Stimulated activated naive CD4-positive, alpha-beta T cell (primary cell): Measurements from ENCODE around the gene ZEB2.

ENCODE experiments used
- DNase-seq, 6 experiments: peaks; one replicate each; lab custom pipeline; 2025; lab: John Stamatoyannopoulos, UW

The ZEB2 gene

GRCh38 chr2:144495227-144496091 lies 24.5 kb downstream of the ZEB2 start:
- DNase-seq: no peak

- no peak for DNase-seq
Observed at GRCh38 chr2:144493027-144493809, 26.7 kb downstream of the ZEB2 start.

GRCh38 chr2:144490857-144491256 lies 29.1 kb downstream of the ZEB2 start:
- DNase-seq: no peak

- DNase-seq: no peak
Observed at GRCh38 chr2:144490017-144490416, 29.9 kb downstream of the ZEB2 start.

- no peak for DNase-seq
Observed at GRCh38 chr2:144489315-144489916, 30.5 kb downstream of the ZEB2 start.

GRCh38 chr2:144484201-144484948 lies 35.5 kb downstream of the ZEB2 start:
- no peak for DNase-seq

GRCh38 chr2:144481666-144482065 lies 38.3 kb downstream of the ZEB2 start:
- DNase-seq: no peak

- DNase-seq: no peak
Observed at GRCh38 chr2:144481109-144481508, 38.8 kb downstream of the ZEB2 start.

GRCh38 chr2:144480285-144480684 lies 39.6 kb downstream of the ZEB2 start:
- DNase-seq: no peak

- no peak for DNase-seq
Observed at GRCh38 chr2:144479659-144480058, 40.3 kb downstream of the ZEB2 start.

- no peak for DNase-seq
Observed at GRCh38 chr2:144479138-144479537, 40.8 kb downstream of the ZEB2 start.

GRCh38 chr2:144477957-144478311 lies 42.0 kb downstream of the ZEB2 start:
- no peak for DNase-seq

- DNase-seq: no peak
Observed at GRCh38 chr2:144477281-144477956, 42.5 kb downstream of the ZEB2 start.

- DNase-seq: no peak
Observed at GRCh38 chr2:144476682-144477081, 43.2 kb downstream of the ZEB2 start.

GRCh38 chr2:144475569-144476275 lies 44.2 kb downstream of the ZEB2 start:
- no peak for DNase-seq

GRCh38 chr2:144475044-144475443 lies 44.9 kb downstream of the ZEB2 start:
- DNase-seq: no peak

GRCh38 chr2:144474017-144474416 lies 45.9 kb downstream of the ZEB2 start:
- no peak for DNase-seq

- DNase-seq: no peak
Observed at GRCh38 chr2:144472911-144473310, 47.0 kb downstream of the ZEB2 start.

- no peak for DNase-seq
Observed at GRCh38 chr2:144472046-144472412, 47.9 kb downstream of the ZEB2 start.

- no peak for DNase-seq
Observed at GRCh38 chr2:144471305-144472045, 48.4 kb downstream of the ZEB2 start.
